HepG2 (cell line): ENCODE measurements around the gene P2RX6. TPM values are rescaled to one million over a fixed set of nuclear protein-coding genes. Genes with fewer than 3 reads are reported as not detected.

Experiments used
- AHR ChIP-seq: IDR thresholded peaks from 2 replicates; pipeline ENCODE4 v1.6.1; 2018; ENCODE audit warnings: missing genetic modification reagents, missing compliant biosample characterization
- BATF2 ChIP-seq: sonication (generic); formaldehyde crosslinking; IDR thresholded peaks from 2 replicates; pipeline ENCODE4 v1.8.0; 2022; ENCODE audit warnings: mild to moderate bottlenecking, missing genetic modification reagents, moderate library complexity
- CEBPG ChIP-seq: IDR thresholded peaks from 2 replicates; pipeline ENCODE4 v1.6.1; 2016
- GATA4 ChIP-seq: sonication (generic); IDR thresholded peaks from 2 replicates; pipeline ENCODE4 v1.6.1; 2016; ENCODE audit warnings: antibody characterized with exemption, low read depth, borderline replicate concordance
- GATAD1 ChIP-seq: IDR thresholded peaks from 2 replicates; pipeline ENCODE4 v1.6.1; 2016; ENCODE audit warnings: missing genetic modification reagents, missing compliant biosample characterization
- HNRNPUL1 ChIP-seq: fragments of 200-400 bp; formaldehyde crosslinking; IDR thresholded peaks from 2 replicates; pipeline ENCODE4 v1.6.1; 2017; ENCODE audit warnings: low read depth, mild to moderate bottlenecking, low read length, moderate library complexity
- HOXA5 ChIP-seq: sonication (generic); formaldehyde crosslinking; IDR thresholded peaks from 2 replicates; pipeline ENCODE4 v1.4.0; 2020; ENCODE audit warnings: missing genetic modification reagents
- KLF6 ChIP-seq: IDR thresholded peaks from 2 replicates; pipeline ENCODE4 v1.8.0; 2016; ENCODE audit warnings: missing biosample characterization, missing genetic modification reagents
- NBN ChIP-seq: fragments of 450-650 bp; conservative IDR thresholded peaks from 2 replicates; pipeline ENCODE4 v1.6.1; 2017
- NCOA2 ChIP-seq: sonication (generic); formaldehyde crosslinking; IDR thresholded peaks from 2 replicates; pipeline ENCODE4 v1.8.0; 2022; ENCODE audit warnings: inconsistent platforms
- NR2F6 ChIP-seq, 2 experiments: IDR thresholded peaks; 2 replicates each; pipeline ENCODE4 v1.6.1; 2016; ENCODE audit warnings: antibody characterized with exemption in 1 of 2, mild to moderate bottlenecking in 1 of 2
- POLR2AphosphoS2 ChIP-seq: IDR thresholded peaks from 2 replicates; pipeline ENCODE4 v1.6.1; 2011; ENCODE audit warnings: low read depth, low read length, improper control_type of control experiment
- ZBTB44 ChIP-seq: sonication (generic); formaldehyde crosslinking; IDR thresholded peaks from 2 replicates; pipeline ENCODE4 v1.4.0; 2020; ENCODE audit warnings: missing genetic modification reagents
- ZBTB49 ChIP-seq: sonication (generic); formaldehyde crosslinking; IDR thresholded peaks from 2 replicates; pipeline ENCODE4 v1.4.0; 2020; ENCODE audit warnings: missing genetic modification reagents, borderline replicate concordance
- ZFX ChIP-seq: sonication (generic); formaldehyde crosslinking; IDR thresholded peaks from 2 replicates; pipeline ENCODE4 v1.4.0; 2020; ENCODE audit warnings: mild to moderate bottlenecking, low read depth, missing genetic modification reagents, moderate library complexity
- ZFYVE20 ChIP-seq: sonication (generic); formaldehyde crosslinking; IDR thresholded peaks from 2 replicates; pipeline ENCODE4 v1.8.0; 2023; ENCODE audit warnings: low read depth, mild to moderate bottlenecking, moderate library complexity, missing genetic modification reagents, borderline replicate concordance
- ZNF30 ChIP-seq: sonication (generic); formaldehyde crosslinking; IDR thresholded peaks from 2 replicates; pipeline ENCODE4 v1.5.0; 2020; ENCODE audit warnings: mild to moderate bottlenecking, missing genetic modification reagents
- ZNF512 ChIP-seq: sonication (generic); formaldehyde crosslinking; IDR thresholded peaks from 2 replicates; pipeline ENCODE4 v1.4.0; 2020; ENCODE audit warnings: mild to moderate bottlenecking, missing genetic modification reagents
- ZNF563 ChIP-seq: sonication (generic); formaldehyde crosslinking; IDR thresholded peaks from 2 replicates; pipeline ENCODE4 v1.8.0; 2022; ENCODE audit warnings: mild to moderate bottlenecking, moderate library complexity, missing genetic modification reagents
- ZNF615 ChIP-seq: sonication (generic); formaldehyde crosslinking; IDR thresholded peaks from 2 replicates; pipeline ENCODE4 v1.5.0; 2020; ENCODE audit warnings: mild to moderate bottlenecking, missing genetic modification reagents, borderline replicate concordance
- ZSCAN25 ChIP-seq: sonication (generic); formaldehyde crosslinking; IDR thresholded peaks from 2 replicates; pipeline ENCODE4 v1.8.0; 2022; ENCODE audit warnings: mild to moderate bottlenecking, missing genetic modification reagents
- ZUFSP ChIP-seq: sonication (generic); formaldehyde crosslinking; IDR thresholded peaks from 2 replicates; pipeline ENCODE4 v1.9.0; 2021; ENCODE audit warnings: missing genetic modification reagents, mild to moderate bottlenecking, borderline replicate concordance
- polyA plus RNA-seq, 8 experiments: library from polyadenylated mRNA; depleted of rRNA in 3 of 8; stranded (reverse) in 7 of 8; unstranded in 1 of 8; fragments of >200 nt; fragmentation: Illumina TruSeq in 4 of 8; extraction: Trizol in 4 of 8; gene quantifications; 2 replicates each; pipeline versions ENCODE4 v1.2.1 to v1.2.3, GENCODE V29; 2011 to 2016; ENCODE audit warnings: low read depth in 4 of 8, missing spikeins in 1 of 8, mixed read lengths in 1 of 8; ENCODE audit not compliant: insufficient read depth in 1 of 8
- total RNA-seq, 5 experiments: library from RNA; depleted of rRNA; stranded (reverse); fragments of >200 nt; fragmentation: Illumina TruSeq; extraction: Trizol; gene quantifications; 2 replicates each; pipeline ENCODE4 v1.2.3, GENCODE V29; 2016; ENCODE audit warnings: low read depth in 1 of 5

Gene P2RX6
- total and polyA plus RNA-seq, 2 of the 13 experiments (the other 11 are each of a cell fraction or from before 2014, with no cell fraction given), result 0.04 to 0.12 TPM

DNA sequence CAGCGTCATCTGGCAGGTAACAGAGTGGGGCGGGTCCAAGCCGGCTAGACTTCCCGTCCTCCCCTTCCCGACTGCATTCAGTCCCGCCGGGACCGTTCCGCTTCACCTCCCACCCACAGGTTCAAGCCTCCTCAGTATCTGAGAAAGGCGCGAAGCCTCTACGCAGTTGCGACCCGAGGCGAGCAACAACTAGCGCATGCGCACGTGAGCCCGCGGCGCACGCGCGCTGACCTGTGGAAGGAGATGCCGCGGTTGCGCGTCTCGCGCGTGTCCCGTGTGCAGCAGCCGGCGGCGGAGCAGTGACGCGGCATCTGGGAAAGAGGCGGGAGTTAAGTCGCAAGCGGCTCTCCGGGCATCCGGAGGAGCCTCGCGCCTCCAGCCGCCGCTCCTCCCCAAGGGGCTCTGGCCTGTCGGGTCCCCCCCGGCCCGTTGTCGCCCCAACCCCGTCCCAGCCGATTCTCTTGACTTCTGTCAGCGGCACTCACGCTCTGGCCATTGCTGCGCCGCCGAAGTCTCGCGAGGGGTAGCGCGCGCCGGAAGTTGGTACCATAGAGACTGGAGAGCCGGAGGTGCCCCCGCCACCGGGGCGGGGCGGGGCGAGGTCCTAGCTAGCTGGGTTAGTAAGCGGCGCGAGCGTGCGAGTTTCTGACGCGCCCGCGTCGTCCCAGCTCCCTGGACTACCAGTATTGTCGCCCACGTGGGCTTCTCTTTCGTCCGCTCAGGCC, 13.2 kb upstream of the P2RX6 start, which contains the start of gene THAP7 (continued):
- TF ChIP-seq AHR (CRISPR knock-in tag) (no peak; the same call in 1 of the 2 replicates), ZSCAN25 (peak; percentile 10), HOXA5 (CRISPR knock-in tag) (peak; percentile 68; the same call in 1 of the 2 replicates), ZNF563 (CRISPR knock-in tag) (no peak), ZUFSP (CRISPR knock-in tag) (no peak), POLR2AphosphoS2 (0 out of 2 replicates have a peak, but pooled peaks have one; percentile 16), ZBTB44 (no peak), ZFX (CRISPR knock-in tag) (peak; percentile 77), NBN (no peak), ZNF615 (CRISPR knock-in tag) (no peak), BATF2 (CRISPR knock-in tag) (peak; percentile 71), GATAD1 (CRISPR knock-in tag) (peak; percentile 89), NCOA2 (peak; percentile 21; the same call in 1 of the 2 replicates), HNRNPUL1 (no peak), ZBTB49 (CRISPR knock-in tag) (no peak; the same call in 1 of the 2 replicates), ZNF30 (CRISPR knock-in tag) (peak; percentile 57; the same call in 1 of the 2 replicates), GATA4 (0 out of 2 replicates have a peak, but pooled peaks have one; percentile 23), ZNF512 (CRISPR knock-in tag) (no peak), NR2F6 (IDR thresholded peaks at IDR 0.05) (no peak), NR2F6 (CRISPR knock-in tag; IDR thresholded peaks at IDR 0.05) (peak; percentile 36), CEBPG (CRISPR knock-in tag) (0 out of 2 replicates have a peak, but pooled peaks have one; percentile 2), ZFYVE20 (peak; percentile 78; the same call in 1 of the 2 replicates), KLF6 (CRISPR knock-in tag) (peak; percentile 77)
